C4-2B (cell line): Measurements from ENCODE around the gene GABRG3.

Experiments
- ZFX ChIP-seq: fragments of 450-650 bp; IDR thresholded peaks from 2 replicates; pipeline ENCODE4 v1.6.1; 2017
- TF ChIP-seq, protein P1 (sequence below): fragments of 450-650 bp; conservative IDR thresholded peaks from 2 replicates; pipeline ENCODE4 v1.5.1; 2017; ENCODE audit warnings: mild to moderate bottlenecking

DNA sequence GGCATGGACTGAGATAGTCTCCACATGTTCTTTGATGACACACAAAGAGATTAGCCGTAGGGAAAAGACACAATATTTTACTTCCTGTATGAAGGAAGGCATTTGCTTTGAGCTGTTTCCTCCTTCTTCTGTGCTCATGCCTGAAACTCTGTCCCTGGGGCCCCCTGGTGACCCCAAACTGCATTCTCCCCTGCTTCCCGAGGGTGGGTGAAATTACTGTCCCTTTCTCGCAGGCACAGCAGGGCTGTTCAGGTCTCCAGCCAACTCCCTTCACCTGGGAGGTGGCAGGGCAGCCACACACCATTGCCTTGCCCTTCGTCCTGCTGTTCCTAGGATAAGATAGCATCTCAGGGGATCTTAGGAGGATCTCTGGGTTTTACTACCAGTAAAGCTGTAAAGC is 79.2 kb downstream of the GABRG3 start:
- TF ChIP-seq, protein P1, sequence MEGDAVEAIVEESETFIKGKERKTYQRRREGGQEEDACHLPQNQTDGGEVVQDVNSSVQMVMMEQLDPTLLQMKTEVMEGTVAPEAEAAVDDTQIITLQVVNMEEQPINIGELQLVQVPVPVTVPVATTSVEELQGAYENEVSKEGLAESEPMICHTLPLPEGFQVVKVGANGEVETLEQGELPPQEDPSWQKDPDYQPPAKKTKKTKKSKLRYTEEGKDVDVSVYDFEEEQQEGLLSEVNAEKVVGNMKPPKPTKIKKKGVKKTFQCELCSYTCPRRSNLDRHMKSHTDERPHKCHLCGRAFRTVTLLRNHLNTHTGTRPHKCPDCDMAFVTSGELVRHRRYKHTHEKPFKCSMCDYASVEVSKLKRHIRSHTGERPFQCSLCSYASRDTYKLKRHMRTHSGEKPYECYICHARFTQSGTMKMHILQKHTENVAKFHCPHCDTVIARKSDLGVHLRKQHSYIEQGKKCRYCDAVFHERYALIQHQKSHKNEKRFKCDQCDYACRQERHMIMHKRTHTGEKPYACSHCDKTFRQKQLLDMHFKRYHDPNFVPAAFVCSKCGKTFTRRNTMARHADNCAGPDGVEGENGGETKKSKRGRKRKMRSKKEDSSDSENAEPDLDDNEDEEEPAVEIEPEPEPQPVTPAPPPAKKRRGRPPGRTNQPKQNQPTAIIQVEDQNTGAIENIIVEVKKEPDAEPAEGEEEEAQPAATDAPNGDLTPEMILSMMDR, result no peak
- TF ChIP-seq ZFX, result no peak
